Activated CD8-positive, alpha-beta T cell treated with anti-CD3 and anti-CD28 coated beads, Interleukin-2, amount 10 ng/mL, durations not matched to agents 7 days and 5 days (primary cell): Measurements from ENCODE around the gene SCN1A. TPM values are rescaled to one million over a fixed set of nuclear protein-coding genes. Genes with fewer than 3 reads are reported as not detected.
"Not testable (repeated sequence)": the region's sequence is repeated elsewhere in the genome, so short reads cannot be mapped to it uniquely, and the experiment has no call there.

Experiments used
- ATAC-seq: fragments of 150-1000 bp; cut with Tn5 transposase; one replicate; pipeline ENCODE4 v1.10.0; 2021; ENCODE audit warnings: moderate library complexity
- CTCF ChIA-PET: fragments of 350-600 bp; sonication (Branson Sonifier 250); formaldehyde crosslinking; loops from one replicate; lab custom pipeline; 2021; ENCODE audit warnings: antibody characterized with exemption; lab: Charles Lee
- POLR2A ChIA-PET: fragments of 350-600 bp; sonication (Branson Sonifier 250); formaldehyde crosslinking; loops from one replicate; lab custom pipeline; 2021; ENCODE audit warnings: antibody characterized with exemption; lab: Charles Lee
- DNase-seq: peaks from one replicate; pipeline ENCODE4 v3.0.0-alpha.2; 2020
- H3K27ac Mint-ChIP-seq: one replicate; pipeline ENCODE4 v1.8.0; 2021; ENCODE audit warnings: mild to moderate bottlenecking, mixed read lengths
- H3K27me3 Mint-ChIP-seq: one replicate; pipeline ENCODE4 v1.8.0; 2021; ENCODE audit warnings: low read depth, mixed read lengths
- H3K36me3 Mint-ChIP-seq: one replicate; pipeline ENCODE4 v1.8.0; 2021; ENCODE audit warnings: low read depth, mixed read lengths
- H3K4me1 Mint-ChIP-seq: one replicate; pipeline ENCODE4 v1.8.0; 2021; ENCODE audit warnings: low read depth, mixed read lengths
- H3K4me3 Mint-ChIP-seq: one replicate; pipeline ENCODE4 v1.8.0; 2021; ENCODE audit warnings: mild to moderate bottlenecking, mixed read lengths
- H3K9me3 Mint-ChIP-seq: one replicate; pipeline ENCODE4 v1.8.0; 2022; ENCODE audit warnings: mixed read lengths; ENCODE audit not compliant: insufficient read depth
- total RNA-seq, 2 experiments: library from RNA; stranded (reverse); gene quantifications; one replicate each; pipeline ENCODE4 v1.2.3, GENCODE V29; 2021

Gene SCN1A
- total RNA-seq, 2 experiments from 2014 or later = not detected

GRCh38 chr2:166148500-166149400 lies 20.9 kb upstream of the SCN1A start:
- ChIA-PET CTCF (no interaction called here), POLR2A (no interaction called here)
- DNase-seq (no peak), ATAC-seq (no peak)
- Mint-ChIP-seq H3K27me3 (no peaks in the 10 kb centered on the region), H3K4me3 (no peak overlapping the region), H3K36me3 (no peaks in the 10 kb centered on the region), H3K27ac (no peak overlapping the region), H3K9me3 (no peaks in the 10 kb centered on the region), H3K4me1 (no peaks in the 10 kb centered on the region)

GRCh38 chr2:166147883-166148282 lies 20.1 kb upstream of the SCN1A start:
- no peaks in the 10 kb centered on the region for H3K27me3 Mint-ChIP-seq
- H3K9me3 Mint-ChIP-seq = no peaks in the 10 kb centered on the region
- no peak for ATAC-seq
- H3K36me3 Mint-ChIP-seq = no peaks in the 10 kb centered on the region
- no peak for DNase-seq
- H3K4me1 Mint-ChIP-seq = no peaks in the 10 kb centered on the region
- ChIA-PET CTCF (no interaction called here), POLR2A (no interaction called here)
- no peak overlapping the region for H3K27ac Mint-ChIP-seq
- H3K4me3 Mint-ChIP-seq = no peak overlapping the region

- H3K4me1 Mint-ChIP-seq = no peaks in the 10 kb centered on the region
- ATAC-seq = no peak
- ChIA-PET POLR2A (no interaction called here), CTCF (no interaction called here)
- H3K4me3 Mint-ChIP-seq = no peak overlapping the region
- no peaks in the 10 kb centered on the region for H3K27me3 Mint-ChIP-seq
- H3K36me3 Mint-ChIP-seq = no peaks in the 10 kb centered on the region
- H3K27ac Mint-ChIP-seq = no peak overlapping the region
- no peaks in the 10 kb centered on the region for H3K9me3 Mint-ChIP-seq
- DNase-seq = no peak
Observed at GRCh38 chr2:166144071-166144470, 16.3 kb upstream of the SCN1A start.

GRCh38 chr2:166140932-166141331 lies 13.1 kb upstream of the SCN1A start:
- Mint-ChIP-seq H3K36me3 (no peaks in the 10 kb centered on the region), H3K4me3 (no peak overlapping the region), H3K27me3 (no peaks in the 10 kb centered on the region), H3K9me3 (no peaks in the 10 kb centered on the region), H3K27ac (no peak overlapping the region), H3K4me1 (no peaks in the 10 kb centered on the region)
- ChIA-PET CTCF (no interaction called here), POLR2A (no interaction called here)
- ATAC-seq (no peak), DNase-seq (no peak)

- Mint-ChIP-seq H3K27me3 (no peaks in the 10 kb centered on the region), H3K4me3 (no peak overlapping the region), H3K36me3 (no peaks in the 10 kb centered on the region), H3K27ac (no peak overlapping the region), H3K9me3 (no peaks in the 10 kb centered on the region), H3K4me1 (no peaks in the 10 kb centered on the region)
- DNase-seq (no peak), ATAC-seq (no peak)
- CTCF ChIA-PET = no interaction called here
- POLR2A ChIA-PET = no interaction called here
Observed at GRCh38 chr2:166140475-166140874, 12.7 kb upstream of the SCN1A start.

GRCh38 chr2:166139479-166139878 lies 11.7 kb upstream of the SCN1A start:
- POLR2A ChIA-PET, H3K4me3 Mint-ChIP-seq, H3K9me3 Mint-ChIP-seq, CTCF ChIA-PET, H3K27ac Mint-ChIP-seq, H3K36me3 Mint-ChIP-seq, H3K27me3 Mint-ChIP-seq, DNase-seq, H3K4me1 Mint-ChIP-seq, ATAC-seq: not testable (repeated sequence)

GRCh38 chr2:166138667-166139066 lies 10.8 kb upstream of the SCN1A start:
- POLR2A ChIA-PET = no interaction called here

GRCh38 chr2:166138144-166138543 lies 10.3 kb upstream of the SCN1A start:
- ChIA-PET POLR2A (no interaction called here), CTCF (no interaction called here)
- no peaks in the 10 kb centered on the region for H3K27me3 Mint-ChIP-seq
- H3K27ac Mint-ChIP-seq = no peak overlapping the region
- no peaks in the 10 kb centered on the region for H3K36me3 Mint-ChIP-seq
- no peak overlapping the region for H3K4me3 Mint-ChIP-seq
- no peaks in the 10 kb centered on the region for H3K9me3 Mint-ChIP-seq
- DNase-seq (no peak), ATAC-seq (no peak)
- H3K4me1 Mint-ChIP-seq = no peaks in the 10 kb centered on the region

More at GRCh38 chr2:166138667-166139066, 10.8 kb upstream of the SCN1A start:
- CTCF ChIA-PET = no interaction called here
- H3K27ac Mint-ChIP-seq = no peak overlapping the region
- no peak for ATAC-seq
- DNase-seq = no peak
- H3K4me1 Mint-ChIP-seq = no peaks in the 10 kb centered on the region
- no peaks in the 10 kb centered on the region for H3K27me3 Mint-ChIP-seq
- no peaks in the 10 kb centered on the region for H3K36me3 Mint-ChIP-seq
- no peak overlapping the region for H3K4me3 Mint-ChIP-seq
- no peaks in the 10 kb centered on the region for H3K9me3 Mint-ChIP-seq

GRCh38 chr2:166137331-166137730 lies 9.5 kb upstream of the SCN1A start:
- H3K27me3 Mint-ChIP-seq = peaks cover under 1% of the 10 kb centered on the region
- DNase-seq = no peak
- H3K9me3 Mint-ChIP-seq = no peaks in the 10 kb centered on the region
- no peak overlapping the region for H3K27ac Mint-ChIP-seq
- ChIA-PET POLR2A (no interaction called here), CTCF (no interaction called here)
- ATAC-seq = no peak
- no peak overlapping the region for H3K4me3 Mint-ChIP-seq
- H3K36me3 Mint-ChIP-seq = no peaks in the 10 kb centered on the region
- no peaks in the 10 kb centered on the region for H3K4me1 Mint-ChIP-seq

GRCh38 chr2:166135849-166136258 lies 8.0 kb upstream of the SCN1A start:
- H3K4me1 Mint-ChIP-seq = no peaks in the 10 kb centered on the region
- H3K27me3 Mint-ChIP-seq = peaks cover 4% of the 10 kb centered on the region
- H3K27ac Mint-ChIP-seq = no peak overlapping the region

GRCh38 chr2:166135152-166135848 lies 7.5 kb upstream of the SCN1A start:
- Mint-ChIP-seq H3K9me3 (no peaks in the 10 kb centered on the region), H3K36me3 (no peaks in the 10 kb centered on the region), H3K27ac (no peak overlapping the region), H3K4me3 (no peak overlapping the region), H3K27me3 (peaks cover 5% of the 10 kb centered on the region), H3K4me1 (no peaks in the 10 kb centered on the region)
- ATAC-seq (no peak), DNase-seq (no peak)
- POLR2A ChIA-PET = no interaction called here
- CTCF ChIA-PET = no interaction called here

More at GRCh38 chr2:166135849-166136258, 8.0 kb upstream of the SCN1A start:
- no peak for ATAC-seq
- Mint-ChIP-seq H3K4me3 (no peak overlapping the region), H3K36me3 (no peaks in the 10 kb centered on the region), H3K9me3 (no peaks in the 10 kb centered on the region)
- ChIA-PET CTCF (no interaction called here), POLR2A (no interaction called here)
- no peak for DNase-seq
